DOHH2 (cell line): ENCODE data around the gene ADAMTSL5.

Source experiments
- CTCF ChIP-seq: fragments of 200-600 bp; sonication (generic); IDR thresholded peaks from one replicate; pipeline ENCODE4 v1.5.1; 2014; ENCODE audit warnings: antibody characterized with exemption, mild to moderate bottlenecking, low read depth, low read length; ENCODE audit not compliant: poor library complexity, severe bottlenecking
- EZH2phosphoT487 ChIP-seq: fragments of 200-600 bp; sonication (generic); IDR thresholded peaks from 2 replicates; pipeline ENCODE4 v1.6.1; 2017; ENCODE audit warnings: borderline replicate concordance, mild to moderate bottlenecking, antibody characterized with exemption, low read length, moderate library complexity, mixed read lengths

DNA sequence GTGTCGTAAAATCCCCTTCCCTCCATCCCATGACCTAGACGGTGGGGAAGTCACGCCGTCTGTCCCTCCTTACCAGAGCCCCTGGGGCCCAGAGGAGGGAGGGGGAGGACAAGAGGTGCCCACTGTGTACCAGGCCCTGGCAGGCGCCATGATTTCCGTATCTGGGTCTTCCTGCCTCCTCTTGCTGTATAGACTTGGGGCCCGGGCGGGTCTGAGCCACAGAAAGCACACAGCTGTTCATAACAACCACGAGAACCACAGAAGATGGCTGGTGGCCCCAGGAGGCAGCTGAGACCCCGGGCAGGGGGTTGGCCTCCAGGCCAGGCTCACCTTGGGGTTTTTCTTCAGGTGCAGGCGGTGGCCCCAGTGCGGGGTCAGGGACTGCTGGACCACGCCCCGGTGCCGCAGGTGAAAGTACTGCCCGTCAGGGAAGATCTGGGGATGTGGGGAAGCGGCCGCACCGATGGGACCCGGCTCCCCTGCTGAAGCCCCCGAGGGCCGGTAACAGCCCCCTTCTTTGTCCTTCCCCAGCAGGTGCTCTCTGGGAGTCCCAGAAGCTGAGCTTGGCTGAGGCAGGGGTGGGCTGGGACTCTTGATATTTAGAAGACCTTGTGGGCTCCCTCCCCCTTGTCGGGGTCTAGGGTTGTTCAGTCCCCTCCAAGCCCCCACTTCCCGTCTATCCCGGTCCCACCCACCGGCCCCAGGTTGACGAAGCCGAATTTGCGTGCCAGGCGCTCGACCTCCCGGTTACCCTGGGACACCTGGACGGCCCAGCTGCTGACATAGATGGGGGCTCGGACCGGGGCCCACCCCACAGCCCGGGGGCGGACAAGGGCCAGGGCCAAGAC, 23.1 kb downstream of the ADAMTSL5 start:
- no peak for TF ChIP-seq CTCF
- TF ChIP-seq EZH2phosphoT487, result no peak
